ENCODE results near the gene SDR9C7.

SDR9C7 gene

DNA sequence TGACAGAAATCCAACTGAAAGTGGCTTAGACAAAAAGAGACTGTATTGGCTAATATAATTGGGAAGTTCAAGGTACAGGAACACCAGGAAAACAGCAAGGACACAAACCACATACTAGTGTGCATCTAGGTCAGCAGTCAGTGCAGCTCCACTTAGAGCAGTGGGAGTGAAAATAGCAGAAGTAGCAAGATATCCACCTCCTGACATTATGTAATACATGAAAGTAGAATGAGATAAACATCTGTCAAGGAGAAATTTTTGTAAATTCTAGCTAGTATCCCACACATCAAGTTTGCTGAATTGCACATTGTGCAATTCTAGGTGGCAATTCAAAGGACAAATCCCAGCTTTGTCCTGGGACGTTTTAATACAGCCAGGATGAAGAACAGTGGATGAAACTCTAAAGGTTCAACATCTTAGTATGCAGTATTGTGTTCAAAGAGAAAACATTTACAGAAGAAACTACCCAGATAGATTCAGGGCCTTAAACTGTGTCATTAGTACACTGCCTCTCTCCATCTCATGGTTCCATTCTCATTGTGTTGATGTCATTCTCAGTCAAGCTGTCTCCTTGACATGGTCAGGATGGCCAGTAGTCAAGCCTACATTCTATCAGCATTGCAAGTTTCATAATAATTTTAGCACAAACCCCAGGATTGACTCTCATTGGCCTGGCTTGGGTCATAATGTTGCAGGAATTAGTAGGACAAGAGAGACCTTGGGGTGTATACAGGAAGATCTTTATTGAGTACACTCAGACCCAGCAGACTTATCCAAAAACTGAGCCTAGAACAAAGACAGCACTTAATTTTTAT, 56.8 kb downstream of the SDR9C7 start:
- DNase-seq (ENCODE audit: low read depth in 2 of 2) = no peak

DNA sequence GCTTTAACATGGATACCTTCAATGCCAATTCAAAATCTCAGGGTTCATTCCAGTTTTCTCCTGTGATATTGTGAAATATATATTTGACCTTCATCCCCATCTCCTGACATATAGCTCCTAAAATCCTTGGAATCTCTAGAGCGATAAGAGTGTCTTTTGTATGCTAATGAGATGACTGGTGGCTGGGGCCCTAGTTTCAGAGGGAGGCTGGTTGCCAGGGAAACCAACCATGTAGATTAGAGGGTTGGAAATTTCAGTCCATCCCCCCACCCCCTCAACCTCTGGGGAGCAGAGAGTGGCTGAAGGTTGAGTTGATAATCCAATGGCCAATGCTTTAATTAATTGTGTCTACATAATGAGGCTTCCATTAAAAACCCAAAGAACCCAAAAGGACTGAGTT, 59.4 kb downstream of the SDR9C7 start:
- no peak for DNase-seq (ENCODE audit: low read depth in 2 of 2)

DNA sequence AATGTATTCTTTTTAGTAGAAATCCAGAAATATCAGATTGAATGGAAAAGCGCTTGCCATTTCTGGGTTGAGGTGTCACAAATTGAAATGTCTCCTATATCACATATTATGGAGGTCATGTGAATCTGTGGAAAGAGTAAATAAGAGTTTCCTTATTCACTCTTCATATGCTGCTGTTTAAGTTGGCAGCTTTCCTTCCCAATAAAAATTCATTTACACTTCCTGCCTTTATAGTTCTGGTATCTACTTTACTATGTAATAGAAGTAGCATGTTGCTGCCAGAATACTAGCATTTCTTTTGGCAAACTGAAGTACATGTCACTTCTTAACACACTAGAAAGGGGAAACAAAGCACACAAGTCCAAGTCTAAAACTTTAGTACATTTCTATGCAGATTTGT, 60.8 kb downstream of the SDR9C7 start:
- no peak for DNase-seq (ENCODE audit: low read depth in 2 of 2)
